Mesenchymal stem cell (in vitro differentiated cells and primary cell): ENCODE data around the gene UBTD2.
A peak's percentile ranks its signal among the peaks of the same experiment; 100 is the strongest.

Source experiments
- DNase-seq: peaks from one replicate; pipeline ENCODE4 v3.0.0-alpha.2; 2013
- H2AFZ ChIP-seq: one replicate; pipeline ENCODE4 v1.6.1; 2013; ENCODE audit warnings: low read depth, mild to moderate bottlenecking, control low read depth, inconsistent platforms, low read length, moderate library complexity
- H2AK5ac ChIP-seq: 2 replicates; pipeline ENCODE4 v1.6.1; 2013; ENCODE audit warnings: low read length, moderate library complexity, mild to moderate bottlenecking, inconsistent platforms; ENCODE audit not compliant: severe bottlenecking
- H2BK120ac ChIP-seq: one replicate; pipeline ENCODE4 v1.6.1; 2013; ENCODE audit warnings: low read depth, mild to moderate bottlenecking, inconsistent platforms, low read length, moderate library complexity
- H2BK12ac ChIP-seq, 2 experiments: one replicate each; pipeline ENCODE4 v1.6.1; 2013; ENCODE audit warnings: inconsistent platforms in 2 of 2, low read length in 2 of 2, mild to moderate bottlenecking in 2 of 2, moderate library complexity in 2 of 2, control low read depth in 1 of 2
- H2BK15ac ChIP-seq: one replicate; pipeline ENCODE4 v1.6.1; 2013; ENCODE audit warnings: mild to moderate bottlenecking, low read depth, inconsistent platforms; ENCODE audit not compliant: poor library complexity, severe bottlenecking
- H2BK5ac ChIP-seq: 2 replicates; pipeline ENCODE4 v1.6.1; 2013; ENCODE audit warnings: low read depth, mild to moderate bottlenecking, low read length, control low read depth, inconsistent platforms; ENCODE audit not compliant: poor library complexity, severe bottlenecking
- H3K14ac ChIP-seq, 2 experiments: one replicate each; pipeline ENCODE4 v1.6.1; 2013; ENCODE audit warnings: inconsistent platforms in 2 of 2, low read length in 2 of 2, control low read depth in 1 of 2, mild to moderate bottlenecking in 1 of 2, moderate library complexity in 1 of 2
- H3K18ac ChIP-seq, 2 experiments: one replicate each; pipeline ENCODE4 v1.6.1; 2013; ENCODE audit warnings: inconsistent platforms in 2 of 2, low read length in 2 of 2, control low read depth in 1 of 2, low read depth in 1 of 2, mild to moderate bottlenecking in 1 of 2
- H3K23ac ChIP-seq, 2 experiments: one replicate each; pipeline ENCODE4 v1.6.1; 2013; ENCODE audit warnings: inconsistent platforms in 2 of 2, low read length in 2 of 2, mild to moderate bottlenecking in 2 of 2, moderate library complexity in 2 of 2, control low read depth in 1 of 2
- H3K27ac ChIP-seq: 2 replicates; pipeline ENCODE4 v1.5.1; 2013; ENCODE audit warnings: mild to moderate bottlenecking, moderate library complexity, low read length, control low read depth, inconsistent platforms; ENCODE audit not compliant: poor library complexity, severe bottlenecking
- H3K27me3 ChIP-seq, 2 experiments: 2 replicates each; pipeline versions ENCODE4 v1.6.1 to v1.7.0; 2013; ENCODE audit warnings: low read length in 2 of 2, mild to moderate bottlenecking in 2 of 2, moderate library complexity in 2 of 2, control low read depth in 1 of 2, inconsistent platforms in 1 of 2; ENCODE audit not compliant: control insufficient read depth in 1 of 2, insufficient read depth in 1 of 2
- H3K36me3 ChIP-seq, 2 experiments: 2 replicates each; pipeline versions ENCODE4 v1.6.1 to v1.7.0; 2013; ENCODE audit warnings: low read length in 2 of 2, control low read depth in 1 of 2, inconsistent platforms in 1 of 2, low read depth in 1 of 2, mild to moderate bottlenecking in 1 of 2; ENCODE audit not compliant: insufficient read depth in 2 of 2, control insufficient read depth in 1 of 2
- H3K4ac ChIP-seq, 2 experiments: one replicate each; pipeline ENCODE4 v1.6.1; 2013; ENCODE audit warnings: inconsistent platforms in 2 of 2, low read length in 2 of 2, mild to moderate bottlenecking in 2 of 2, moderate library complexity in 2 of 2, control low read depth in 1 of 2, low read depth in 1 of 2
- H3K4me1 ChIP-seq: 2 replicates; pipeline ENCODE4 v1.6.1; 2013; ENCODE audit warnings: low read depth, low read length, control low read depth; ENCODE audit not compliant: control insufficient read depth, insufficient read depth
- H3K4me2 ChIP-seq: 2 replicates; pipeline ENCODE4 v1.6.1; 2013; ENCODE audit warnings: low read length, mild to moderate bottlenecking, inconsistent platforms; ENCODE audit not compliant: poor library complexity, severe bottlenecking
- H3K4me3 ChIP-seq, 2 experiments: 2 replicates each; pipeline versions ENCODE4 v1.5.1 to v1.7.0; 2013; ENCODE audit warnings: low read length in 2 of 2, mild to moderate bottlenecking in 2 of 2, control low read depth in 1 of 2, low read depth in 1 of 2; ENCODE audit not compliant: insufficient read depth in 1 of 2
- H3K79me1 ChIP-seq: replicated peaks from 2 replicates; pipeline ENCODE4 v1.6.1; 2013; ENCODE audit warnings: mild to moderate bottlenecking, control low read depth, low read length, inconsistent platforms; ENCODE audit not compliant: poor library complexity, severe bottlenecking
- H3K9ac ChIP-seq: 2 replicates; pipeline ENCODE4 v1.7.0; 2013; ENCODE audit warnings: mild to moderate bottlenecking, low read length, moderate library complexity
- H3K9me3 ChIP-seq: 2 replicates; pipeline ENCODE4 v1.7.0; 2013; ENCODE audit warnings: mild to moderate bottlenecking, low read length; ENCODE audit not compliant: control insufficient read depth
- H4K8ac ChIP-seq: one replicate; pipeline ENCODE4 v1.6.1; 2013; ENCODE audit warnings: inconsistent platforms, mild to moderate bottlenecking, low read length, moderate library complexity
- H4K91ac ChIP-seq: one replicate; pipeline ENCODE4 v1.6.1; 2013; ENCODE audit warnings: mild to moderate bottlenecking, low read length, inconsistent platforms
- WGBS: methylation state at CpG from one replicate; pipeline ENCODE4 v1.1.7; 2013; ENCODE audit warnings: mixed read lengths; 5-methylcytosine and 5-hydroxymethylcytosine counted together

Gene UBTD2

DNA sequence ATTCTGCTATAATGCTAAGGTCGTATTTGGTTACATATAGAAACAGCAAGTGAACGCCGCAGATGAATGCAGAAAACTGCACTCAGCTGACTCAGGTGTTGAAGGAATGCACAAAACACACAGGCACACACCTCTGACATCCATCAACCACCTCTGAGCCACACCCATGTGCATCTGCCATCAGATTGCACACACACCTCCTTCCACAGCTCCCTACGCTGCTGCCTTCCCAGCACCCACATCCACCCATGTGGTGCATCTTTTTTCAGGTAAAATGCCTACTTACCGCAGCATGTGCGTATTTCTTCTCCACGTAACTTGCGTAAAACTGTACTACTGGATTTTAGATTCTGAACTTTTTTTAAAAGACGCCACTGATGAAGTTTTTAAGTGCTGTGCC lies 102.6 kb downstream of the UBTD2 start:
- H3K27me3 ChIP-seq: no peaks in the 10 kb centered on the region
- peaks cover 8 to 10% of the 10 kb centered on the region in 2 experiments for H3K36me3 ChIP-seq
- H4K91ac ChIP-seq: peak overlapping the region; percentile 82
- H2BK15ac ChIP-seq: no peak overlapping the region
- H4K8ac ChIP-seq: peak overlapping the region; percentile 35
- peaks cover 4% of the 10 kb centered on the region for H3K79me1 ChIP-seq
- H3K14ac ChIP-seq: no peak overlapping the region
- no peak overlapping the region for H2BK120ac ChIP-seq
- no peak overlapping the region for H3K9ac ChIP-seq
- H2AK5ac ChIP-seq: no peak overlapping the region
- over 99% methylated on average over 9 of the region's 9 CpGs for WGBS
- H3K4ac ChIP-seq: no peak overlapping the region
- no peak overlapping the region for H3K4me2 ChIP-seq
- peaks cover 24% of the 10 kb centered on the region for H3K4me1 ChIP-seq
- no peak overlapping the region for H2BK12ac ChIP-seq
- no peak overlapping the region for H3K23ac ChIP-seq
- no peak overlapping the region for H3K4me3 ChIP-seq
- no peak for DNase-seq
- H3K18ac ChIP-seq: no peak overlapping the region
- no peaks in the 10 kb centered on the region for H3K9me3 ChIP-seq
- H2AFZ ChIP-seq: no peak overlapping the region
- no peak overlapping the region for H2BK5ac ChIP-seq
- H3K27ac ChIP-seq: no peak overlapping the region

DNA sequence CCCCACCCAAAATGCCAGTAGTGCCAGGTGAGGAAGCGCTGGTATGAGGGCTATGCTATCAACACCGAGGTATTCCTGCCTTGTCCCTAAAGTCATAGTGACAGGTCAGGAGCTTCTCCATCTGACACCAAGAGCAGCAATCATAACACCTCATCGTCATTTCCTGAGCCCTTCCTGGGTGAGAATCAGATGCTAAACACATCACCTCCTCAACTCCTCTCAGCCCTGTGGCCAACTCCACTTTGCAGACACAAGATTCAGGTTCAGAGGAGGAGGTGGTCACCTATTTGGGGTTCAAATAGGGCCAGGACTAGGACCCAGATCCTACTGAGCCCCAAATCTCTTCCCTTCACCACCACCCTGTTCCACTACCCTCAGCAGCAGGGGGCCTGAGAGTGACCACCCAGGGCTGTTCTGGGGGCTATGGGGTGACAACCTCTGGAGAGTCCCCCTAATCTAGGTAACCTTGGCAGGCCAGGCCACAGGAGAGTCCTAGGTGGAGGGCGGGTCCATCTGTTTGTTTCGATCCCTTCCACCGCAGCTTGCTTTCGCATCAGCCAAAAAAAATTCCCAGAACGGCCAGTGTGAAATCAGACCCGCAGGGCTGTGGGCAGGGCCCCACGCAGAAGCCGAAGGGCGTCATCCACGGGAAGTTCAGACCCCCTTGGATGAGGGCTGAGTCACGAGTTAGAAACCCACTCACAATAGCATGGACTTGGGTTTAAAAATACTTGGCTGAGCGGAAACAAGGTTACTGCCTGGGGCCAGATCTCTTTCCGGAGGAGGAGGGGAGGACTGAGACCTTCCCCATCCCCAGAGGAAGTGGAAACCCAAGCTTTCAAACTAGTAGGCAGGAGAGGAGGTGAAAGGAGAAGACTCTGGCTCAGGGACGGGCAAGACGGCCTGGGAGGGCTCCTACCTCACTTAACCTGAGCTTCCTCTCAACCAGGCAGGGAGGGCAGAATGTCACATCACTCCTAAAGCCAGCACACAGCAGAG lies 104.3 kb downstream of the UBTD2 start:
- Histone ChIP-seq H3K4me3 (peak overlapping the region in 1 of 2 experiments; percentile 49), H3K27me3 (no peaks in the 10 kb centered on the region), H3K4me1 (peaks cover 24% of the 10 kb centered on the region), H3K36me3 (peaks cover 5 to 7% of the 10 kb centered on the region in 2 experiments), H3K27ac (peak overlapping the region; percentile 69), H3K23ac (no peak overlapping the region), H3K18ac (peak overlapping the region; percentile 77 to 87), H2BK15ac (peak overlapping the region; percentile 96), H4K8ac (peak overlapping the region; percentile 93), H3K9me3 (no peaks in the 10 kb centered on the region), H2BK12ac (peak overlapping the region; percentile 49 to 87), H2BK120ac (peak overlapping the region; percentile 74), H3K4ac (peak overlapping the region; percentile 47 to 69), H3K79me1 (peaks cover 4% of the 10 kb centered on the region), H2BK5ac (no peak overlapping the region), H3K14ac (peak overlapping the region in 1 of 2 experiments; percentile 49), H4K91ac (peak overlapping the region; percentile 91), H2AFZ (no peak overlapping the region), H2AK5ac (peak overlapping the region; percentile 79), H3K4me2 (peak overlapping the region; percentile 14), H3K9ac (peak overlapping the region; percentile 67)
- WGBS: 41% methylated on average over 16 of the region's 18 CpGs
- peak; percentile 80 for DNase-seq

DNA sequence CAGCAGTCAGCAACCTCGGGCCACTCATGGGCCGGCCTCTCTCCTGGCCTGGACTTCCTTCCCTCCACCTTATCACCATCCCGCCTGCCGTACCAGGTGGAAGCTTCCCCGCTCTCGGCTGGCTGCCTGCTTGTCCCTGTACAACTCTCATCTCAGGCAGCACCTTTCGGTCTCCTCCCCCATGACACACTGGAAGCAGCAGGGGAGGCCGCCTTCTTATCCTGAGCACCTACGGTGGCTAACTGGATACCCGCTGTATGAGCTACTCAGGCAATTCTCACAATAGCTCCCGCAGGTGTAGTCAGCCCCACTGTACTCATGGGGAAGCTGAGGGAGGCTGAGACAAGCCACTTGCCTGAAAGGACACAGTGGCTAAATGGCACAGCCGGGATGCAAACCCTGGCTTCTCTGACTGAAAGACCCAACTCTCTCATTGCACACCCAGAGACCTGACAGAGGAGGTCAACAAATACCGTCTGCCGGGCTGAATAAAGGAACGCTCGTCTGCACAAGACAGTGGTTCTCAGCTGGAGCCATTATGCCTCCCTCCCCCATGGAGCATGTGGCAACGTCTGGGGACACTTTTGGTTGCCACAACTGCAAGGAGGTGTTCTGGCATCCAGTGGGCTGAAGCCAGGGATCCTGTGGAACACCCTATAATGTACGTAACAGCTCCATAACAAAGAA lies 105.1 kb downstream of the UBTD2 start:
- no peak overlapping the region for H3K14ac ChIP-seq
- no peaks in the 10 kb centered on the region for H3K9me3 ChIP-seq
- H4K91ac ChIP-seq: peak overlapping the region; percentile 43
- no peak overlapping the region for H2BK15ac ChIP-seq
- peaks cover 29% of the 10 kb centered on the region for H3K4me1 ChIP-seq
- H2BK12ac ChIP-seq: peak overlapping the region in 1 of 2 experiments; percentile 49
- H3K4ac ChIP-seq: peak overlapping the region in 1 of 2 experiments; percentile 32
- peak overlapping the region; percentile 18 for H2AK5ac ChIP-seq
- no peak overlapping the region for H2BK120ac ChIP-seq
- no peak overlapping the region for H3K23ac ChIP-seq
- H3K27me3 ChIP-seq: no peaks in the 10 kb centered on the region
- H3K18ac ChIP-seq: peak overlapping the region in 1 of 2 experiments; percentile 77
- no peak overlapping the region for H2AFZ ChIP-seq
- H3K4me3 ChIP-seq: no peak overlapping the region
- H3K27ac ChIP-seq: no peak overlapping the region
- peak overlapping the region; percentile 70 for H4K8ac ChIP-seq
- no peak overlapping the region for H3K4me2 ChIP-seq
- peaks cover 7 to 10% of the 10 kb centered on the region in 2 experiments for H3K36me3 ChIP-seq
- H3K9ac ChIP-seq: no peak overlapping the region
- peaks cover 4% of the 10 kb centered on the region for H3K79me1 ChIP-seq
- 80% methylated on average over 18 of the region's 18 CpGs for WGBS
- DNase-seq: no peak
- H2BK5ac ChIP-seq: no peak overlapping the region

DNA sequence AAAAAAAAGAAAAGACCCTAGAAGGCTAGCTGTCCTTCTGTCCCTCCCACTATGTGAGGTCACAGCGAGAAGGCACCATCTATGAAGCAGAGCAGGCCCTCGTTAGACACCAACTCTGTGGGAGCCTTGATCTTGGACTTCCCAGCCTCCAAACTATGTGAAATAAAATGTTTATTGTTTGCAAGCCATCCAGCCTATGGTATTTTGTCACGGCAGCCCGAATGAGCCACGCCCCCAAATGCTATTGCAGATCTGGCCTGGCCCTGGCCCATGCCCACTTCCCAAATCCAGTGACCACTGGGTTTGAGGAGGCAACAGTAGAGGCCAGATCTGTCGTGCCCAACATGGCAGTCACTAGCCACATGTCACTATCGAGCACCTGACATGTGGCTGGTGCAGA lies 106.4 kb downstream of the UBTD2 start:
- no peak overlapping the region for H3K9ac ChIP-seq
- peak overlapping the region in 1 of 2 experiments; percentile 9 for H2BK12ac ChIP-seq
- no peaks in the 10 kb centered on the region for H3K27me3 ChIP-seq
- no peak overlapping the region for H3K4ac ChIP-seq
- H3K4me1 ChIP-seq: peaks cover 38% of the 10 kb centered on the region
- H3K14ac ChIP-seq: no peak overlapping the region
- no peak overlapping the region for H3K18ac ChIP-seq
- no peak overlapping the region for H2BK120ac ChIP-seq
- H2BK15ac ChIP-seq: no peak overlapping the region
- no peak overlapping the region for H3K4me3 ChIP-seq
- H3K23ac ChIP-seq: no peak overlapping the region
- no peak for DNase-seq
- peaks cover 4 to 12% of the 10 kb centered on the region in 2 experiments for H3K36me3 ChIP-seq
- peaks cover 6% of the 10 kb centered on the region for H3K79me1 ChIP-seq
- no peak overlapping the region for H4K91ac ChIP-seq
- H3K9me3 ChIP-seq: no peaks in the 10 kb centered on the region
- WGBS: 93% methylated on average over 7 of the region's 7 CpGs
- no peak overlapping the region for H3K4me2 ChIP-seq
- H2AK5ac ChIP-seq: no peak overlapping the region
- peak overlapping the region; percentile 52 for H4K8ac ChIP-seq
- H2BK5ac ChIP-seq: no peak overlapping the region
- H2AFZ ChIP-seq: no peak overlapping the region
- H3K27ac ChIP-seq: no peak overlapping the region
